HG03060 (cell line): ENCODE data around the gene CFAP20DC.
"Not testable (repeated sequence)": the region's sequence is repeated elsewhere in the genome, so short reads cannot be mapped to it uniquely, and the experiment has no call there.

Source experiments
- ATAC-seq: cut with Tn5 transposase; IDR thresholded peaks from one replicate; pipeline ENCODE4 v1.9.1; 2021; ENCODE audit warnings: low read depth, moderate number of reproducible peaks; ENCODE audit not compliant: unreplicated experiment

Gene CFAP20DC

DNA sequence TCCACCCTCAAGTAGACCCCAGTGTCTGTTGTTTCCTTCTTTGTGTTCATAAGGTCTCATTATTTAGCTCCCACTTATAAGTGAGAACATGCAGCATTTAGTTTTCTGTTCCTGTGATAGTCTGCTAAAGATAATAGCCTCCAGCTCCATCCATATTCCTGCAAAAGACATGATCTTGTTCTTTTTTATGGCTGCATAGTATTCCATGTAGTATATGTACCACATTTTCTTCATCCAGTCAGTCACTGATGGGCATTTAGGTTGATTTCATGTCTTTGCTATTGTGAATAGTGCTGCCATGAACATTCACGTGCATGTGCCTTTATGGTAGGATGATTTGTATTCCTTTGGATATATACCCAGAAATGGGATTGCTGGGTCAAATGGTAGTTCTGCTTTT, 82.0 kb downstream of the CFAP20DC start:
- not testable (repeated sequence) for ATAC-seq

DNA sequence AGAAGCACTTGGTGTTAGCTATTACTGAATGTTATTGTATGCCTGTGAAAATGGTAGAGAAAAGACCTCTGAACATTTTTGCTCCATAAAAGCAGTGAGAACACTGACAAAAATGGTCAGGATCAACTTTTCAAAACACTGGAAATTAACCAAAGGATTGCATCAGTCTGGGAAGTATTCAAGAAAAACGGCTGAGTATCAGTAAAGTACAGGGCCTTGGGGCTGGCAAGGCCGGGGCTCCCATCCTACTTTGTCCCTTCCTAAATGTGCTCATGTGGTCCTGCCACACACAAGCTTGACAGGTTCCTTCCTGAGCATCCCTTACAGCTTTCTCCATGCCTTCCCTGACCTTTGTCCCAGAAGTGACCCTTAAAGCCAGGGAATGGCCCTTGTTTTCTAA, 84.0 kb downstream of the CFAP20DC start:
- no peak for ATAC-seq

- no peak for ATAC-seq
Measured at GRCh38 chr3:58963928-58964503, 85.8 kb downstream of the CFAP20DC start.

DNA sequence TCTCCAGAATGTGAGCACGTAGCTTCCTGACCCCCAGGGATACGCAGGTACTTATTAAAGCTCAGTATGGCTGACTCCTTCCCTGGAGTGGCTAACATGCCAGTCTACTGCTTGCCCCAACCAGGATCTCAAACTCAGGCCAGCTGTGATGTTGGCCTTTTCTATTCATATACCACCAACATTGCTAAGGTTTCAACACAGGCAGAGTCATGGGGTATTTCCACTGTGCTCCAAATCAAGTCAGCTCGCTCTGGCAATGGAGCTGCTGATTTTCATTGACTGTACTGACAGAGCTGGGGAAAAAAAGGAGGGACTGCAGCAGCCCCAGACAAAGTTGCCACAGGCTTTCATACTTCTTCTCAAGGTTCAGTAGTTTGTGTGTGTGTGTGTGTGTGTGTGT, 87.0 kb downstream of the CFAP20DC start:
- no peak for ATAC-seq

GRCh38 chr3:58962040-58962651, 87.7 kb downstream of the CFAP20DC start:
- no peak for ATAC-seq

- ATAC-seq, result no peak
Measured at GRCh38 chr3:58955308-58955707, 94.5 kb downstream of the CFAP20DC start.

DNA sequence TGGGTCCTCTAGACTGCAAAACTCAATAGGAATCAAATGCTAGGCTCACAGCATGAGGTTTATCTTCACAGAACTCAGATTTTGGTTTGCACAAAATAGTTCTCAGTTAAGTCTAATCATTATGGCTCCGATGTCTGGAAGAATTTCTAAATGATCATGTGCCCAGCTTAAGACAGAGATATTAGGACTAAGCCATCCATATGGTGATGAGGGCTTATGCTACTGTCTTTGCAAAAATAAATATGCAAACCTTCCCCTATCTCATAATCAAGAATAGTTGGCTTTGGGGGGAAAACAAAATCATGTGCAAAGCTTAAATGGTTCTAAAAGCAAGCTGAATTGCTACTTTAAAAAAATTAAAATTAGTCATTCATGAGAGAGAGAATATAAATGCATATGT, 96.5 kb downstream of the CFAP20DC start:
- no peak for ATAC-seq

- peak; percentile 74 for ATAC-seq
Measured at GRCh38 chr3:58952128-58952917, 97.5 kb downstream of the CFAP20DC start.

GRCh38 chr3:58948018-58948417, 101.8 kb downstream of the CFAP20DC start:
- ATAC-seq, result no peak

- no peak for ATAC-seq
Measured at GRCh38 chr3:58946875-58947274, 103.0 kb downstream of the CFAP20DC start.

GRCh38 chr3:58938057-58938456, 111.8 kb downstream of the CFAP20DC start:
- ATAC-seq, result no peak

GRCh38 chr3:58924578-58924977, 125.2 kb downstream of the CFAP20DC start:
- no peak for ATAC-seq

- ATAC-seq, result no peak
Measured at GRCh38 chr3:58900386-58900785, 149.4 kb downstream of the CFAP20DC start.

- ATAC-seq, result no peak
Measured at GRCh38 chr3:58899953-58900298, 149.9 kb downstream of the CFAP20DC start.

DNA sequence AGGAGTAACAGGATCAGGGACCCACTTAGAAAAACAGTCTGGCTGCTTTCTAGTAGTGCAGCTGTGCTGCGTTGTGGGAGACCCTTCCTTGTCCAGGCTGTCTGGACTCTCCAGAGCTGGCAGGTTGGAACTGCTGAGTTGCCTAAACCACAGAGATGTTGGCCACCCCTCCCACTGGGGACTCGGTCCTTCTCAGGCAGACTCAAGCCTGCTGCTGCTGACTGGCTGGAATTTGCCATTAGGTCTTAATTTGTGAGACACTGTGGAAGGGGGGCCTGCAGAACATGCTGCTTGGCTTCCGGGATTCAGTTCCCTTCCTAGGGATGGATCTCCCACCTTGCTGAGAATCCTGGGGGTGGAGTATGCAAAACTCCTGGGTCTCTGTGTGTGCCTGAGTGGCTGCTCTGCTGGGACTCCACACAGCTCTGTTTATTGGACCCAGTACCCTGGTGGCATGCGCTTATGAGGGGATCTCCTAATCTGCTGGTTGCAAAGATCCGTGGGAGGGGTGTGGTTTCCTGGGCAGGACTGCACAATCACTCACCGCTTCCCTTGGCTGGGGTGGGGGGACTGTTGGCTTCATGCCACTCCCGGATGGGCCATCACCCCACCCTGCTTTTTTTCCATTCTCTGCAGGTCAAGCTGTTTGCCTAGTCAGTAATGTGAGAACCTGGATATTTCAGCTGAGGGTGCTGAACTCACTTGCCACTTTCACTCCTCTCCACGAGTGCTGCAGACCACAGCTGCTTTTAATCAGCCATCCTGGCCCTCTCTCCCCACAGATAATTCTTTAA, 150.5 kb downstream of the CFAP20DC start:
- peak; percentile 78 for ATAC-seq

DNA sequence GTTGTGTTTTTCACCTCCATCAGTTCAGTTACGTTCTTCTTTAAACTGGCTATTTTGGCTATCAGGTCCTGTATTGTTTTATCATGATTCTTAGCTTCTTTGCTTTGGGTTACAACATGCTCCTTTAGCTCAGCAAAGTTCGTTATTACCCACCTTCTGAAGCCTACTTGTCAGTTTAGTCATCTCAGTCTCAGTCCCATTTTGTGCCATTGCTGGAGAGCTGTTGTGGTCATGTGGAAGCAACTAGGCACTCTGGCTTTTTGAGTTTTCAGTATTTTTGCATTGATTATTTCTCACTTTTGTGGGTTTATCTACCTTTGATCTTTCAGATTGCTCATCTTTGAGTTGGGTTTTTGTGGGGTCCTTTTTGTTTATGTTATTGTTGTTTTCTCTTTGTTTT, 151.3 kb downstream of the CFAP20DC start:
- no peak for ATAC-seq

- ATAC-seq, result no peak
Measured at GRCh38 chr3:58897646-58898045, 152.2 kb downstream of the CFAP20DC start.

- ATAC-seq, result not testable (repeated sequence)
Measured at GRCh38 chr3:58895678-58896077, 154.1 kb downstream of the CFAP20DC start.

- not testable (repeated sequence) for ATAC-seq
Measured at GRCh38 chr3:58892526-58892925, 157.3 kb downstream of the CFAP20DC start.

DNA sequence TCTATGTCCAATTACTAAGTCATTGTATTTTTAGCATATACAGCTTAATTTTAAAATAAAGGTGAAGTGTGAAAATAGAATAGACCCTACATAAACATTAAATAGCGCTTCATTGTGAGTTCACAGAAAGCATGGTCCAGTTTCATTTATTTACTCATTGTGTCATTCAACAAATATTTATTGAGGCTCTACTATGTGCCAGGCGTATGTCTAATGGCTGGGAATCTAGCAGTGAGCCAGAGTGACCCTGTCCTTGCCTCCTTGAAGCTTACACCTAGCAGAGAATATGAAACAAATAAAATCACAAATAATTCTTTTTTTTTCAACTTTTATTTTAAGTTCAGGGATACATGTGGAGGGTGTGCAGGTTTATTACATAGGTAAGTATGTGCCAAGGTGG, 161.7 kb downstream of the CFAP20DC start:
- ATAC-seq, result no peak

GRCh38 chr3:58884453-58884852, 165.4 kb downstream of the CFAP20DC start:
- no peak for ATAC-seq
